GM21390 (cell line): ENCODE measurements around the gene RBM20.
A peak's percentile ranks its signal among the peaks of the same experiment; 100 is the strongest.
"Not testable (repeated sequence)": the region's sequence is repeated elsewhere in the genome, so short reads cannot be mapped to it uniquely, and the experiment has no call there.

Experiments
- ATAC-seq: cut with Tn5 transposase; IDR thresholded peaks from one replicate; pipeline ENCODE4 v1.9.1; 2021; ENCODE audit not compliant: unreplicated experiment

The RBM20 gene

GRCh38 chr10:110647136-110647430 lies 2.9 kb downstream of the RBM20 start:
- ATAC-seq, result no peak

GRCh38 chr10:110648692-110649346 lies 4.7 kb downstream of the RBM20 start:
- no peak for ATAC-seq

- no peak for ATAC-seq
These were observed 5.5 kb downstream of the RBM20 start for GRCh38 chr10:110649347-110650264.

DNA sequence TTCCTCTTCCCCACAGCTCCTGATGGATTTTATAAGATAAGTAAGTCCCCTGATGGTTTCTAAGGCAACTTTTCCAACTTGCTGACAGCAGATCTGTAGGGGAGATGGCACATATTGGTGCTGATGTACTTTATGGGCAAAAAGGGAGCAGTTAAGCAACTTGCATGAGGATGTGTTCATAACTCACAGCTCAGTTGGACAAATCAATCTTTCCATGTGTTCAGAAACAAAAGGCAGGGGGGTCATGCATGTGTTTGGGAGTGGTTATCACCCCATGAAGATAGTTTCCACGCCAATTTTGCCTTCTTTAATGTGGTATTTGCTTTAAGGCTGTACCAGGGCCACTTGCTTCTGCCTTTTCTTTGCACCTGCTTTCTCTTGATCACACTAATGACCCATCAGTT lies 6.1 kb downstream of the RBM20 start:
- no peak for ATAC-seq

DNA sequence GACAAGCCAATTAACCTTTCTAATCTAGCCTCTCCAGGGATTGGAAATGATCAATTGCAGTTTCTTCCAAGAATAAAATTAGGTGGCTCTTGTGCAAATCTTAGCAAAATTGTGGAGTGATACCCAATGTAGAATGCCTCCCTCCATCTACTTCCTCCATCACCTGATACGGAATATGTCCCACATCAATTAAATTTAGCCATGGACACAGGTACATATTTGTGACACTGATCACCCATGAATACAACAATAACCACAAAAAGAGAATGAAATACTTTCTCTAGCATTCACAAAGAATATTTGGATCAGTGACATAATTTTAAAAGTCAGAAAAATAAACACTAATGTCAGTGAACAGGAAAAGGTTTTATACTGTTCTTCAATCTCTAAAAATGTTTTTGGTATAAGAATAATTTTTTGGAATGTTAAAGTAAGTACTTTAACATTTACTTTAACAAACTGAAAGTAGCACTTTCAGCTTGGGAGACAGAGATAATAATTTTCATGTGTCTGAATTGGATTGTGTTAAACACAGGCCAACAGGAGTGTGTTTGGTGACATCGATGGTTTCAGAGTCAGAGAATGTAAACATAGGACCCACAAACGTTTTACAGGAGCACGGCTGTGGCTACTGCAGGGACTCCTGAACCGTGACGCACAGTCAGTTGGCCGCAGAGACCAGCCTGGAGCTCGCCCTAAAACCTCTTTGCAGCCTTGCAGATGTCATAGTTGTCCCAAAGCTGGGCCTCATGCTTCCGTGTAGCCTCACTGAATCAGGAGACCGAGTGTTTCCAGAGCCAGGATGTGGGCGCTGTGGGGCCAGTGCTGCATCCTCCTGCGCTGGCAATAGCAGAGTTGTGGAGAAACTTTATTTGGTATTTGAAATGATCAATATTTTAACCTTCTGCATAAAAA lies 7.2 kb downstream of the RBM20 start:
- ATAC-seq, result peak; percentile 85

DNA sequence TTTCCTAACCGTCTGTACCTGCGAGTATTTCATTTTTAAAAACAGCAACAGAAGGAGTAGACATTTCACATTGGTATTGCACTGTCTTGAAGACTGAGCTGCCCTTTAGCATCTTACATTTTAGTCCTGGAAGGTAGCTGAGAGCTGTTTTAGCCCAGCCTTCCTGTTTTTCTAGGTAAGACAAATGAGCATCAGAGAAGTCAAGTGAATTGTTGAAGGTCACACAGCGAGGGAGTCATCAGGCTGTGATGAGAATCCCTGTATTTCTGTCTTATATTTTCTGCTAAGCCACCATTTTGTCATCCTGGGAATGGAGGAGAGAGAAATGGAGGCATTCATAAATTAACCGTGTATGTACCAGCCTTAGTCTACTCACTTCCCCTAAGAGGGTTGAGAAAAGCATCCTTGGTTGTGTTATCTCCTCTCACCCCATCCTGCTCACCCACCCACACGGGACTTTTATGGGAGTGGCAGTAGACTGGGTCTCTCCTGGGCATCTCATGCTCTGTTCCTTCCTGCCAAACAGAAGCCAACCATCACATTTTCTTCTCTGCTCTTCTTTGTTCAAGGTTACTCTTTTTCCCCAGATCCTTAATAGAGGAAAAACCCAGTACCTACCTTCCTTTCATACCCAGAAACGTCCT lies 8.5 kb downstream of the RBM20 start:
- ATAC-seq, result no peak

DNA sequence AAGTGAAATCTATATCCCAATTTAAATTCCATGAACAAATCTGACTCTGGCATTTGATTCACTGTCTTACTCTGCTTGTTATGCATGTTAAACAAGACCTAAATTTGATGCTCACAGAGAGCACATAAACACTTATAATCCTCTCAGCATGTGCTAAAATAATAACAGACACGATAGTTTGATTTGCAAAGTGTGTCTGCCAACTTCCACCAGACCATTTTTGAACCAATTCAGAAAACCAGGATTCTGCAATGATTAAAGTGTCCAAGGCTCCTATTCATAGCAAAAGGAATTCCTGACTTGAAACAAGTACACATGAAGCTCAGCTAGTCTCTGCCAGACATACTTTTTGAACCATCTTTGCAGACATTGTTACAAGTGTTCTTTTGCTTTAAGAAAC lies 11.2 kb downstream of the RBM20 start:
- no peak for ATAC-seq

DNA sequence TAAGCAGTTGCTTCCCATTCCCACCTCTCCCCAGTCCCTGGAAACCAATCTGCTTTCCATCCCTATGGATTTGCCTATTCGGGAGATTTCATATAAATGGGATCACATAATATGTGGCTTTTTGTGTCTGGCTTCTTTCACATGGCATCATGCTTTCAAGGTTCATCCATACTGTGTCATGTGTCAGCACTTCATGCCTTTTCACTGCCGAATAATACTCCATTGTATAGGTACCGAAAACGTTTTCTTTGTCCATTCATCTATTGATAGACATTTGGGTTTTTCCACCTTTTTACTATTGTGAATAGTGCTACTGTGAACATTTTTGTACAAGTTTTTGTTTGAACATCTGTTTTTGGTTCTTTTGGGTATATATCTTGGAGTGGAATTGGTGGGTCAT lies 12.5 kb downstream of the RBM20 start:
- ATAC-seq, result no peak

- ATAC-seq, result no peak
These were observed 14.0 kb downstream of the RBM20 start for GRCh38 chr10:110657973-110658691.

GRCh38 chr10:110659558-110659957 lies 15.4 kb downstream of the RBM20 start:
- ATAC-seq, result no peak

DNA sequence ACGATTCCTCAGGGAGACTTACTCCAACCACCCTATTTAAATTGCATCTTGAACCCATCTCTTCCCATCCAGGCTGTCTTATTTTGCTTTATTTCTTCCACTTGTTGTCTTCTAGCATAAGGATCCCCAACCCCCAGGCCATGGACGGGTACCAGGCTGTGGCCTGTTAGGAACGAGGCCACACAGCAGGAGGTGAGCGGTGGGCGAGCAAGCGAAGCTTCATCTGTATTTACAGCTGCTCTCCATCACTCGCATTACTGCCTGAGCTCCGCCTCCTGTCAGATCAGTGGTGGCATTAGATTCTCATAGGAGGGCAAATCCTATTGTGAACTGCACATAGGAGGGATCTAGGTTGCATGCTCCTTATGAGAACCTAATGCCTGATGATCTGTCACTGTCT lies 16.2 kb downstream of the RBM20 start:
- ATAC-seq, result not testable (repeated sequence)

DNA sequence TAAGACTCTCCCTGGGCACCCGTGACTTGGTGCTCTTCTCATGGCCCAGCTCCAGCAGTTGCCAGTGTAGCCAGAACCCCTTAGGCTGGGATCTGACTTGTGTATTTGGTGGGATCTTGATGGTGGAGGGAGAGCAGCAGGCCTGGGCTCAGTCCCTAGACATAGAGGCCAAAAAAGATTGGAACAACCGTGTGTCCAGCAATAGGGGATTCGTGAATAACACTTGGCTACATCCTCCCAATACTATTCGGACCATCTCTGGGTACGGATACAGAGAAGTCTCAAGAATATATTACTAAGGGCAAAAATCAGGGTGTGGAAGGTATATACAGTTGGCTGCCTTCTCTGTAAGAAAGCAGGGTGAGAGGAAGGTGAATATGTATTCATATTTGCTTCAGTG lies 17.2 kb downstream of the RBM20 start:
- no peak for ATAC-seq

- ATAC-seq, result no peak
These were observed 20.6 kb downstream of the RBM20 start for GRCh38 chr10:110664483-110665420.

DNA sequence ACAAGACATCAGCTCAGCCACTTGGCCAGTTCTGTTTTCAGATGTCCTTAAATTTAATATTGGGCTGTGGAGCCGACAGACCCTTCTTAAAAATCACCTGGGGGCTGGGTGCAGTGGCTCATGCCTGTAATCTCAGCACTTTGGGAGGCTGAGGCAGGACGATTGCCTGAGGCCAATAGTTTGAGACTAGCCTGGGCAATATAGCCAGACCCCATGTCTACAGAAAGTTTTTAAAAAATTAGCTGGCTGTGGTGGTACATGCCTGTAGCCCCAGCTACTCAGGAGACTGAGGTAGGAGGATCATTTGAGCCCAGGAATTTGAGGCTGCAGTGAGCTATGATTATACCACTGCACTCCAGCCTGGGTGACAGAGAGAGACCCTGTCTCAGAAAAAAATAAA lies 22.1 kb downstream of the RBM20 start:
- not testable (repeated sequence) for ATAC-seq

DNA sequence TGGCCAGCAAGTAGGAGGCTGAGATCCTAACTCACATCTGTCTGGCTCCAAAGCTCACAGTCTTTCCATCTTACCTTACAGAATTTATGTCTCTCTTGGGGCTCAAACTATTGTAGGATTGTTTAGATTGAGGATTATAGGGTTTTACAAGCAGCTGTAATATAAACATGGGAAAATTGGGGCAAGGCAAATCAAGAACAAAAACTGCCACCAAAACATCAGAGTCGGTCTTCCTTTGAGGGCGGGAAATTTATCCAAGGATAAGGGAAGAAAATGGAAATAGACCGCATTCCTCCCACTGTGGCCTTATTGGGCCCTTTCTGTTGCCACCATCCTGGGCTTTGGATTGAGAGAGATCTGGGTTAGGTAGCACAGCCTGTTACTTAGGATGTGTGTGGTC lies 22.5 kb downstream of the RBM20 start:
- no peak for ATAC-seq

GRCh38 chr10:110667620-110668343 lies 23.6 kb downstream of the RBM20 start:
- ATAC-seq, result no peak

DNA sequence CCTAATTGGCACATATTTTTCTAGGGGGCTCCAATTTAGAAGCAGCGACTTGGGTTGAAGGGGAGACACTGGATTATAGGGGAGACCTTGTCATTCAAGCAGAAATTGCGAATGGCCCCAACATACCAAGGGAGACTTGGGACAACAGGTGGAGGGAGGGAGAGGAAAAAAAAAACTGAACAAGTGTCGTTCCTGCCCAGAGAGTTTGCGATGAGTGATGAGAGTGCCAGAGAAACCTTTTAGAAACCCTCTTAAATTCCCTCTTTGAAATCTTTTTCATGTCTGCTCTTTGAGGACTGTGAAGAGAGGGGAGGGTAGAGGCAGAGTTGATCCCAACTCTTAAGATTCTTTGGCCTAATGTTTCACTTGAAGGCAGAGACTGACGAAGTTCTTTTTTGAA lies 24.3 kb downstream of the RBM20 start:
- ATAC-seq, result no peak

GRCh38 chr10:110670335-110670734 lies 26.2 kb downstream of the RBM20 start:
- no peak for ATAC-seq
